HepG2 (cell line): Measurements from ENCODE around the gene CBX2. TPM values are rescaled to one million over a fixed set of nuclear protein-coding genes. Genes with fewer than 3 reads are reported as not detected.
A peak's percentile ranks its signal among the peaks of the same experiment; 100 is the strongest.

Experiments
- ARNT2 ChIP-seq: sonication (generic); formaldehyde crosslinking; IDR thresholded peaks from 2 replicates; pipeline ENCODE4 v1.8.0; 2022; ENCODE audit warnings: mild to moderate bottlenecking, low read depth, missing genetic modification reagents, moderate library complexity
- CAMTA2 ChIP-seq: sonication (generic); formaldehyde crosslinking; IDR thresholded peaks from 2 replicates; pipeline ENCODE4 v1.4.0; 2020; ENCODE audit warnings: mild to moderate bottlenecking, missing genetic modification reagents, borderline replicate concordance
- CBX1 ChIP-seq: IDR thresholded peaks from one replicate; pipeline ENCODE4 v1.6.1; 2016; ENCODE audit warnings: antibody characterized with exemption, low read depth
- EP300 ChIP-seq, 3 experiments: sonication (generic) in 1 of 3; formaldehyde crosslinking in 1 of 3; IDR thresholded peaks; 2 replicates each; pipeline versions ENCODE4 v1.5.1 to v1.6.1; 2011 to 2020; ENCODE audit warnings: low read depth in 2 of 3, low read length in 2 of 3, borderline replicate concordance in 1 of 3, improper control_type of control experiment in 1 of 3, mild to moderate bottlenecking in 1 of 3, missing genetic modification reagents in 1 of 3, moderate library complexity in 1 of 3
- FOSL1 ChIP-seq: sonication (generic); formaldehyde crosslinking; IDR thresholded peaks from 2 replicates; pipeline ENCODE4 v1.9.0; 2021; ENCODE audit warnings: missing genetic modification reagents, borderline replicate concordance
- HNF4G ChIP-seq, 2 experiments: sonication (generic) in 1 of 2; formaldehyde crosslinking in 1 of 2; IDR thresholded peaks; 2 replicates each; pipeline versions ENCODE4 v1.4.0 to v1.6.1; 2011 to 2020; ENCODE audit warnings: borderline replicate concordance in 2 of 2, low read depth in 2 of 2, mild to moderate bottlenecking in 2 of 2, low read length in 1 of 2, missing genetic modification reagents in 1 of 2, moderate library complexity in 1 of 2
- HNRNPL ChIP-seq: fragments of 200-400 bp; formaldehyde crosslinking; IDR thresholded peaks from 2 replicates; pipeline ENCODE4 v1.6.1; 2017; ENCODE audit warnings: mild to moderate bottlenecking, low read depth, low read length
- HOXA5 ChIP-seq: sonication (generic); formaldehyde crosslinking; IDR thresholded peaks from 2 replicates; pipeline ENCODE4 v1.4.0; 2020; ENCODE audit warnings: missing genetic modification reagents
- NONO ChIP-seq, 2 experiments: fragments of 450-650 bp in 1 of 2; sonication (generic) in 1 of 2; formaldehyde crosslinking in 1 of 2; IDR thresholded peaks in 1 of 2; conservative IDR thresholded peaks in 1 of 2; 2 replicates each; pipeline versions ENCODE4 v1.6.1 to v1.8.0; 2017 to 2022; ENCODE audit warnings: mild to moderate bottlenecking in 1 of 2, missing genetic modification reagents in 1 of 2, moderate library complexity in 1 of 2
- SYNCRIP ChIP-seq: fragments of 200-400 bp; formaldehyde crosslinking; IDR thresholded peaks from 2 replicates; pipeline ENCODE4 v1.6.1; 2018; ENCODE audit warnings: mild to moderate bottlenecking, low read depth, low read length; ENCODE audit not compliant: insufficient read depth
- TAF1 ChIP-seq: sonication (generic); formaldehyde crosslinking; IDR thresholded peaks from 2 replicates; pipeline ENCODE4 v1.4.0; 2020; ENCODE audit warnings: missing genetic modification reagents
- YY1 ChIP-seq: IDR thresholded peaks from 2 replicates; pipeline ENCODE4 v1.6.1; 2011; ENCODE audit warnings: low read length, low read depth, moderate library complexity, mild to moderate bottlenecking; ENCODE audit not compliant: insufficient read depth, insufficient replicate concordance
- ZNF83 ChIP-seq: sonication (generic); formaldehyde crosslinking; IDR thresholded peaks from 2 replicates; pipeline ENCODE4 v1.4.0; 2020; ENCODE audit warnings: missing genetic modification reagents, mild to moderate bottlenecking, borderline replicate concordance
- polyA plus RNA-seq, 8 experiments: library from polyadenylated mRNA; depleted of rRNA in 3 of 8; stranded (reverse) in 7 of 8; unstranded in 1 of 8; fragments of >200 nt; fragmentation: Illumina TruSeq in 4 of 8; extraction: Trizol in 4 of 8; gene quantifications; 2 replicates each; pipeline versions ENCODE4 v1.2.1 to v1.2.3, GENCODE V29; 2011 to 2016; ENCODE audit warnings: low read depth in 4 of 8, missing spikeins in 1 of 8, mixed read lengths in 1 of 8; ENCODE audit not compliant: insufficient read depth in 1 of 8
- total RNA-seq, 5 experiments: library from RNA; depleted of rRNA; stranded (reverse); fragments of >200 nt; fragmentation: Illumina TruSeq; extraction: Trizol; gene quantifications; 2 replicates each; pipeline ENCODE4 v1.2.3, GENCODE V29; 2016; ENCODE audit warnings: low read depth in 1 of 5
- TF ChIP-seq, protein P1 (sequence below): sonication (generic); formaldehyde crosslinking; IDR thresholded peaks from 2 replicates; pipeline ENCODE4 v1.5.1; 2020; ENCODE audit warnings: mild to moderate bottlenecking, moderate library complexity, missing genetic modification reagents
- TF ChIP-seq, protein P2 (sequence below), 2 experiments: sonication (generic) in 1 of 2; formaldehyde crosslinking in 1 of 2; IDR thresholded peaks; 2 replicates each; pipeline versions ENCODE4 v1.5.1 to v1.6.1; 2011 to 2020; ENCODE audit warnings: borderline replicate concordance in 1 of 2, low read depth in 1 of 2, low read length in 1 of 2, mild to moderate bottlenecking in 1 of 2, missing genetic modification reagents in 1 of 2, moderate library complexity in 1 of 2
- TF ChIP-seq, protein P3 (sequence below): sonication (generic); formaldehyde crosslinking; IDR thresholded peaks from 2 replicates; pipeline ENCODE4 v1.8.0; 2022; ENCODE audit warnings: missing genetic modification reagents, mild to moderate bottlenecking, moderate library complexity, borderline replicate concordance
- TF ChIP-seq, protein P4 (sequence below): sonication (generic); formaldehyde crosslinking; IDR thresholded peaks from 2 replicates; pipeline ENCODE4 v1.8.1; 2022; ENCODE audit warnings: mild to moderate bottlenecking, missing genetic modification reagents

CBX2 gene
- total and polyA plus RNA-seq, 2 of the 13 experiments (the other 11 are each of a cell fraction or from before 2014, with no cell fraction given), result 14.5 to 31.1 TPM

DNA sequence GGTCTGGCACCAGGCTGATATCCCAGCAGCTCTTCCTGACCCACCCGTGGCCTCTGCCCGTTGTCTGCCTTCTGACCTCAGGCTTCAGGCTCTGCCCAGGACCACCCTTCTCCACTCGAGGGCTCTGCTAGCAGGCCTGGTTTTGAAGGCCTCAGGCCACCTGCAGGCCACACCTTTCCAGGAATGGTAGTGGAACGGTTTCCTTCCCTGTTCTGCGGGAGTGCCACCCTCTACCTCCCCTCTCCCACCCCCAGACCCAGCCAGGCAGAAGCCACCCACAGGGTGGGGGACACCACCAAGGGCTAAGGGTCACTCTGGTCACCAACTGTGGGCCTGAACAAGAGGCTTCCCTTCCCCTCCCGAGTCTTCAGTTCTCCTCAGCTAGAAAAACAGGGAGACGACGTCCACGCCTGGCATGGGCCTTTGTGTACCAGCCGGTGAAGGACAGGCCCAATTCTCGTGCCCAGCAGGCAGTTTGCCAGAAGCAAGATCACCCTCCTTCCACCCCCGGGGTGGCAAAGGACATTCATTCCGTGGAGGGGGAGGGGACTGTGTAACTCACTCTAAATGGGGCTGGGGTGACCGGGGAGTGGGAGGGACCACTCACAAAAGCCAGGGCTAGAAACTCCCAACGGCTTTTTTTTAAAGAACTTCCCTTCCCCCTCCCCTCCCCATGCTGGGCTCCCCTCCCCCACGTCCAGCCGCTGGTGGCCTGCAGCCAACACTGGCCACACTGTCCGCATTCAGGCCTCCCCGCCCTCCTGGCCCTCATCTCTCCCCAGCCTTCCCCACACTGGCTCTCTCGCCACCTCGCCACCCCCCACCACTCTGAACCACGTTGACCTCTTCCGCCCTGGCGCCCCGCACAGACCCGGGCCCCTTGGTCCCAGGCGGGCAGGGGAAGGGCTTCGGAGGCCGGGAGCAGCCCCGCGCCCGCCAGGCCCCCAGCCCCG lies 53.6 kb downstream of the CBX2 start (continued):
- TF ChIP-seq, protein P1, sequence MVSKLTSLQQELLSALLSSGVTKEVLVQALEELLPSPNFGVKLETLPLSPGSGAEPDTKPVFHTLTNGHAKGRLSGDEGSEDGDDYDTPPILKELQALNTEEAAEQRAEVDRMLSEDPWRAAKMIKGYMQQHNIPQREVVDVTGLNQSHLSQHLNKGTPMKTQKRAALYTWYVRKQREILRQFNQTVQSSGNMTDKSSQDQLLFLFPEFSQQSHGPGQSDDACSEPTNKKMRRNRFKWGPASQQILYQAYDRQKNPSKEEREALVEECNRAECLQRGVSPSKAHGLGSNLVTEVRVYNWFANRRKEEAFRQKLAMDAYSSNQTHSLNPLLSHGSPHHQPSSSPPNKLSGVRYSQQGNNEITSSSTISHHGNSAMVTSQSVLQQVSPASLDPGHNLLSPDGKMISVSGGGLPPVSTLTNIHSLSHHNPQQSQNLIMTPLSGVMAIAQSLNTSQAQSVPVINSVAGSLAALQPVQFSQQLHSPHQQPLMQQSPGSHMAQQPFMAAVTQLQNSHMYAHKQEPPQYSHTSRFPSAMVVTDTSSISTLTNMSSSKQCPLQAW (CRISPR knock-in tag), result peak; percentile 75; the same call in 1 of the 2 replicates
- 0 out of 2 replicates have a peak, but pooled peaks have one; percentile 15 for TF ChIP-seq CAMTA2 (CRISPR knock-in tag)
- TF ChIP-seq, protein P2, sequence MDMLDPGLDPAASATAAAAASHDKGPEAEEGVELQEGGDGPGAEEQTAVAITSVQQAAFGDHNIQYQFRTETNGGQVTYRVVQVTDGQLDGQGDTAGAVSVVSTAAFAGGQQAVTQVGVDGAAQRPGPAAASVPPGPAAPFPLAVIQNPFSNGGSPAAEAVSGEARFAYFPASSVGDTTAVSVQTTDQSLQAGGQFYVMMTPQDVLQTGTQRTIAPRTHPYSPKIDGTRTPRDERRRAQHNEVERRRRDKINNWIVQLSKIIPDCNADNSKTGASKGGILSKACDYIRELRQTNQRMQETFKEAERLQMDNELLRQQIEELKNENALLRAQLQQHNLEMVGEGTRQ (IDR thresholded peaks at IDR 0.05; ENCODE audit: low read depth, low read length), result no peak
- TF ChIP-seq, protein P2 (CRISPR knock-in tag; IDR thresholded peaks at IDR 0.05; ENCODE audit: borderline replicate concordance), result no peak
- TF ChIP-seq SYNCRIP, result no peak
- no peak for TF ChIP-seq NONO (IDR thresholded peaks at IDR 0.05)
- peak; percentile 69 for TF ChIP-seq NONO (CRISPR knock-in tag; conservative IDR thresholded peaks at IDR 0.05)
- TF ChIP-seq HOXA5, result peak; percentile 40; the same call in 1 of the 2 replicates
- peak; percentile 33; the same call in 1 of the 2 replicates for TF ChIP-seq TAF1 (CRISPR knock-in tag)
- 0 out of 2 replicates have a peak, but pooled peaks have one; percentile 43 for TF ChIP-seq ZNF83 (CRISPR knock-in tag)
- peak; percentile 25; the same call in 1 of the 2 replicates for TF ChIP-seq ARNT2 (CRISPR knock-in tag)
- TF ChIP-seq, protein P3, sequence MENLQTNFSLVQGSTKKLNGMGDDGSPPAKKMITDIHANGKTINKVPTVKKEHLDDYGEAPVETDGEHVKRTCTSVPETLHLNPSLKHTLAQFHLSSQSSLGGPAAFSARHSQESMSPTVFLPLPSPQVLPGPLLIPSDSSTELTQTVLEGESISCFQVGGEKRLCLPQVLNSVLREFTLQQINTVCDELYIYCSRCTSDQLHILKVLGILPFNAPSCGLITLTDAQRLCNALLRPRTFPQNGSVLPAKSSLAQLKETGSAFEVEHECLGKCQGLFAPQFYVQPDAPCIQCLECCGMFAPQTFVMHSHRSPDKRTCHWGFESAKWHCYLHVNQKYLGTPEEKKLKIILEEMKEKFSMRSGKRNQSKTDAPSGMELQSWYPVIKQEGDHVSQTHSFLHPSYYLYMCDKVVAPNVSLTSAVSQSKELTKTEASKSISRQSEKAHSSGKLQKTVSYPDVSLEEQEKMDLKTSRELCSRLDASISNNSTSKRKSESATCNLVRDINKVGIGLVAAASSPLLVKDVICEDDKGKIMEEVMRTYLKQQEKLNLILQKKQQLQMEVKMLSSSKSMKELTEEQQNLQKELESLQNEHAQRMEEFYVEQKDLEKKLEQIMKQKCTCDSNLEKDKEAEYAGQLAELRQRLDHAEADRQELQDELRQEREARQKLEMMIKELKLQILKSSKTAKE, result peak; percentile 63
- TF ChIP-seq YY1, result no peak
- TF ChIP-seq HNF4G (IDR thresholded peaks at IDR 0.05; ENCODE audit: borderline replicate concordance, low read depth, low read length), result peak; percentile 9; the same call in 1 of the 2 replicates
- TF ChIP-seq HNF4G (CRISPR knock-in tag; IDR thresholded peaks at IDR 0.05; ENCODE audit: borderline replicate concordance, low read depth), result 0 out of 2 replicates have a peak, but pooled peaks have one; percentile 4
- TF ChIP-seq, protein P4, sequence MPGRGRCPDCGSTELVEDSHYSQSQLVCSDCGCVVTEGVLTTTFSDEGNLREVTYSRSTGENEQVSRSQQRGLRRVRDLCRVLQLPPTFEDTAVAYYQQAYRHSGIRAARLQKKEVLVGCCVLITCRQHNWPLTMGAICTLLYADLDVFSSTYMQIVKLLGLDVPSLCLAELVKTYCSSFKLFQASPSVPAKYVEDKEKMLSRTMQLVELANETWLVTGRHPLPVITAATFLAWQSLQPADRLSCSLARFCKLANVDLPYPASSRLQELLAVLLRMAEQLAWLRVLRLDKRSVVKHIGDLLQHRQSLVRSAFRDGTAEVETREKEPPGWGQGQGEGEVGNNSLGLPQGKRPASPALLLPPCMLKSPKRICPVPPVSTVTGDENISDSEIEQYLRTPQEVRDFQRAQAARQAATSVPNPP (CRISPR knock-in tag), result peak; percentile 27; the same call in 1 of the 2 replicates
- peak in 1 of 2 experiments; percentile 58; a peak in 2 of 4 replicates for TF ChIP-seq EP300 (IDR thresholded peaks at IDR 0.05; ENCODE audit: low read depth in 2 of 2, low read length in 2 of 2)
- no peak; the same call in 1 of the 2 replicates for TF ChIP-seq EP300 (CRISPR knock-in tag; IDR thresholded peaks at IDR 0.05; ENCODE audit: borderline replicate concordance)
- peak; percentile 90; the same call in 1 of the 2 replicates for TF ChIP-seq HNRNPL
- TF ChIP-seq FOSL1 (CRISPR knock-in tag), result no peak
- no peak for TF ChIP-seq CBX1
